Pancreas (tissue), 10 donors: Measurements from ENCODE around the gene CHEK1. TPM values are rescaled to one million over a fixed set of nuclear protein-coding genes. Genes with fewer than 3 reads are reported as not detected.

ENCODE experiments used
- ATAC-seq, 4 donors: fragments of 200-7000 bp; cut with Tn5 transposase; one replicate each; pipeline versions ENCODE4 v1.8.0 to v1.9.1; 2020; ENCODE audit warnings: mild to moderate bottlenecking in 4 of 4, moderate library complexity in 4 of 4
- DNase-seq, 6 donors: peaks; one replicate each; pipeline ENCODE4 v3.0.0-alpha.2; 2020
- FAIRE-seq: peaks from 2 replicates; lab custom pipeline; 2012; peaks lifted over from hg19 to GRCh38; lab: Jason Lieb, UNC
- H3K27ac ChIP-seq, 4 donors: fragments of 200-600 bp; sonication (generic); 1 replicate in 3 of 4; 2 replicates in 1 of 4; pipeline versions ENCODE4 v1.5.0 to v1.8.0; 2020
- H3K27me3 ChIP-seq, 4 donors: fragments of 200-600 bp; one replicate each; pipeline ENCODE4 v1.8.0; 2021
- H3K36me3 ChIP-seq, 3 donors: fragments of 200-600 bp; sonication (generic) in 1 of 3; one replicate each; pipeline versions ENCODE4 v1.5.0 to v1.8.0; 2020 to 2021
- H3K4me1 ChIP-seq, 3 donors: fragments of 200-600 bp; one replicate each; pipeline ENCODE4 v1.8.0; 2021
- H3K4me3 ChIP-seq, 4 donors: fragments of 200-600 bp; sonication (generic) in 2 of 4; one replicate each; pipeline versions ENCODE4 v1.5.0 to v1.8.0; 2020 to 2021
- H3K9me3 ChIP-seq, 4 donors: fragments of 200-600 bp; one replicate each; pipeline ENCODE4 v1.8.0; 2021
- CTCF ChIP-seq, 4 donors: fragments of 200-600 bp; sonication (generic) in 3 of 4; IDR thresholded peaks; one replicate each; pipeline versions ENCODE4 v1.5.0 to v1.8.0; 2021; ENCODE audit warnings: antibody characterized with exemption in 4 of 4
- WGBS, 2 donors: extraction: QIAGEN DNeasy Blood & Tissue Kit; methylation state at CpG; one replicate each; pipeline ENCODE4 v1.1.7; 2013; 5-methylcytosine and 5-hydroxymethylcytosine counted together
- intact Hi-C, 3 donors: fragments of 100-400 bp; cut with DNase I; formaldehyde crosslinking; loops; one replicate each; pipeline versions ENCODE4 v1.11.1 to v1.14.2; 2022
- polyA plus RNA-seq, 2 donors: library from polyadenylated mRNA; stranded (reverse); fragments of 200-250 nt; gene quantifications; one replicate each; pipeline ENCODE4 v1.2.3, GENCODE V29; 2013
- total RNA-seq, 6 donors: library from RNA; stranded (reverse); fragmentation: NEBNext Ultra II Directional in 4 of 6; extraction: Animal tissue kit (Norgen Biotek cat#: 25700) in 4 of 6; gene quantifications; one replicate each; pipeline versions ENCODE4 v1.2.1 to v1.2.4, GENCODE V29; 2021 to 2023
- donor health status: healthy with polysubstance abuse.
- donor health status: DM: no; HTN: no; CAD: no; lungs with moderate emphysema.
- donor health status: DM: no; HTN: no; CAD: no.
- donor health status: control.
- donor health status: control.
- donor health status: Bipolar disorder and iron deficiency.
- donor health status: DM: yes; HTN: yes; CAD: no.
- donor health status: DM: no; HTN: no; CAD: no.
- donor health status: DM: no; HTN: no; CAD: no.
- donor health status: DM: yes; HTN: yes; CAD: no.

The CHEK1 gene
- total and polyA plus RNA-seq, 8 donors, result 0.40 to 3.0 (median 0.91) TPM

GRCh38 chr11:125603207-125603606 lies 21.8 kb upstream of the CHEK1 start:
- no peaks in the 10 kb centered on the region for H3K27me3 ChIP-seq
- DNase-seq, result no peak
- H3K9me3 ChIP-seq, result no peaks in the 10 kb centered on the region
- no peak for ATAC-seq
- H3K27ac ChIP-seq, result no peak overlapping the region
- TF ChIP-seq CTCF (IDR thresholded peaks at IDR 0.05), result no peak
- H3K4me1 ChIP-seq, result peaks cover 0 to 7% (median 0%) of the 10 kb centered on the region in 3 donors
- no peak for FAIRE-seq
- intact Hi-C loops, result no loop called here
- no peak overlapping the region for H3K4me3 ChIP-seq
- WGBS, 2 donors, result 36 to 38% methylated on average over 3 of the region's 3 CpGs
- peaks cover 12 to 87% (median 63%) of the 10 kb centered on the region in 3 donors for H3K36me3 ChIP-seq

GRCh38 chr11:125605417-125605816 lies 19.5 kb upstream of the CHEK1 start:
- no peak for FAIRE-seq
- Histone ChIP-seq H3K27ac (no peak overlapping the region), H3K4me1 (peaks cover 0 to 7% (median 0%) of the 10 kb centered on the region in 3 donors), H3K9me3 (no peaks in the 10 kb centered on the region), H3K4me3 (no peak overlapping the region), H3K27me3 (no peaks in the 10 kb centered on the region), H3K36me3 (peaks cover 12 to 97% (median 66%) of the 10 kb centered on the region in 3 donors)
- intact Hi-C loops, result no loop called here
- DNase-seq, result no peak
- no peak for ATAC-seq
- no peak for TF ChIP-seq CTCF (IDR thresholded peaks at IDR 0.05)

- Histone ChIP-seq H3K27me3 (no peaks in the 10 kb centered on the region), H3K4me3 (no peak overlapping the region), H3K4me1 (no peaks in the 10 kb centered on the region), H3K36me3 (peaks cover 19 to 98% (median 67%) of the 10 kb centered on the region in 3 donors), H3K9me3 (no peaks in the 10 kb centered on the region), H3K27ac (no peak overlapping the region)
- ATAC-seq, result no peak
- intact Hi-C loops, result no loop called here
- no peak for TF ChIP-seq CTCF (IDR thresholded peaks at IDR 0.05)
- no peak for FAIRE-seq
- no peak for DNase-seq
- WGBS, 2 donors, result 64 to 69% methylated on average over 7 of the region's 7 CpGs
Measured at GRCh38 chr11:125609545-125609944, 15.4 kb upstream of the CHEK1 start.

- Histone ChIP-seq H3K4me3 (no peak overlapping the region), H3K4me1 (no peaks in the 10 kb centered on the region), H3K27me3 (no peaks in the 10 kb centered on the region), H3K27ac (no peak overlapping the region), H3K9me3 (no peaks in the 10 kb centered on the region), H3K36me3 (peaks cover 17 to 73% (median 54%) of the 10 kb centered on the region in 3 donors)
- ATAC-seq (no peak), DNase-seq (no peak), FAIRE-seq (no peak)
- TF ChIP-seq CTCF (IDR thresholded peaks at IDR 0.05), result no peak
- intact Hi-C loops, result no loop called here
- WGBS, 2 donors, result 89 to 91% methylated on average over 4 of the region's 4 CpGs
Measured at GRCh38 chr11:125618383-125618782, 6.6 kb upstream of the CHEK1 start.

- FAIRE-seq (no peak), ATAC-seq (no peak), DNase-seq (no peak)
- no peaks in the 10 kb centered on the region for H3K9me3 ChIP-seq
- H3K27ac ChIP-seq, result no peak overlapping the region
- H3K4me1 ChIP-seq, result peaks cover 0 to 14% (median 11%) of the 10 kb centered on the region in 3 donors
- TF ChIP-seq CTCF (IDR thresholded peaks at IDR 0.05), result no peak
- 80 to 92% methylated on average over 2 of the region's 2 CpGs for WGBS, 2 donors
- H3K27me3 ChIP-seq, result no peaks in the 10 kb centered on the region
- intact Hi-C loops, result no loop called here
- no peak overlapping the region for H3K4me3 ChIP-seq
- H3K36me3 ChIP-seq, result peaks cover 9 to 48% (median 33%) of the 10 kb centered on the region in 3 donors
Measured at GRCh38 chr11:125621995-125622394, 3.0 kb upstream of the CHEK1 start.
